Measurements from ENCODE around the gene GRWD1.
A peak's percentile ranks its signal among the peaks of the same experiment; 100 is the strongest.

Gene GRWD1

GRCh38 chr19:48458016-48458415 lies 12.2 kb downstream of the GRWD1 start:
- H3K4me3 ChIP-seq (ENCODE audit: low read depth, low read length), result no peak overlapping the region
- TF ChIP-seq, protein P1, sequence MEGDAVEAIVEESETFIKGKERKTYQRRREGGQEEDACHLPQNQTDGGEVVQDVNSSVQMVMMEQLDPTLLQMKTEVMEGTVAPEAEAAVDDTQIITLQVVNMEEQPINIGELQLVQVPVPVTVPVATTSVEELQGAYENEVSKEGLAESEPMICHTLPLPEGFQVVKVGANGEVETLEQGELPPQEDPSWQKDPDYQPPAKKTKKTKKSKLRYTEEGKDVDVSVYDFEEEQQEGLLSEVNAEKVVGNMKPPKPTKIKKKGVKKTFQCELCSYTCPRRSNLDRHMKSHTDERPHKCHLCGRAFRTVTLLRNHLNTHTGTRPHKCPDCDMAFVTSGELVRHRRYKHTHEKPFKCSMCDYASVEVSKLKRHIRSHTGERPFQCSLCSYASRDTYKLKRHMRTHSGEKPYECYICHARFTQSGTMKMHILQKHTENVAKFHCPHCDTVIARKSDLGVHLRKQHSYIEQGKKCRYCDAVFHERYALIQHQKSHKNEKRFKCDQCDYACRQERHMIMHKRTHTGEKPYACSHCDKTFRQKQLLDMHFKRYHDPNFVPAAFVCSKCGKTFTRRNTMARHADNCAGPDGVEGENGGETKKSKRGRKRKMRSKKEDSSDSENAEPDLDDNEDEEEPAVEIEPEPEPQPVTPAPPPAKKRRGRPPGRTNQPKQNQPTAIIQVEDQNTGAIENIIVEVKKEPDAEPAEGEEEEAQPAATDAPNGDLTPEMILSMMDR (IDR thresholded peaks at IDR 0.05; ENCODE audit: low read depth, low read length), result no peak

GRCh38 chr19:48461651-48461981 lies 15.8 kb downstream of the GRWD1 start:
- H3K4me3 ChIP-seq (ENCODE audit: low read depth, low read length), result no peak overlapping the region
- TF ChIP-seq, protein P1 (IDR thresholded peaks at IDR 0.05; ENCODE audit: low read depth, low read length), result no peak

- no peak overlapping the region for H3K4me3 ChIP-seq (ENCODE audit: low read depth, low read length)
- TF ChIP-seq, protein P1 (IDR thresholded peaks at IDR 0.05; ENCODE audit: low read depth, low read length), result no peak
Measured at GRCh38 chr19:48461982-48462655, 16.3 kb downstream of the GRWD1 start.

- H3K4me3 ChIP-seq (ENCODE audit: low read depth, low read length), result no peak overlapping the region
- TF ChIP-seq, protein P1 (IDR thresholded peaks at IDR 0.05; ENCODE audit: low read depth, low read length), result no peak
Measured at GRCh38 chr19:48465215-48465614, 19.4 kb downstream of the GRWD1 start.

- no peak overlapping the region for H3K4me3 ChIP-seq (ENCODE audit: low read depth, low read length)
- TF ChIP-seq, protein P1 (IDR thresholded peaks at IDR 0.05; ENCODE audit: low read depth, low read length), result no peak
Measured at GRCh38 chr19:48466561-48467325, 21.0 kb downstream of the GRWD1 start.

GRCh38 chr19:48468772-48469288 lies 23.0 kb downstream of the GRWD1 start:
- peak overlapping the region; percentile 88 for H3K4me3 ChIP-seq (ENCODE audit: low read depth, low read length)
- TF ChIP-seq, protein P1 (IDR thresholded peaks at IDR 0.05; ENCODE audit: low read depth, low read length), result no peak

GRCh38 chr19:48469289-48469881 lies 23.6 kb downstream of the GRWD1 start, which contains the start of gene CYTH2:
CYTH2 (plus strand) TSS chr19:48469369; CDS start chr19:48469508, 139 bp downstream.
- H3K4me3 ChIP-seq (ENCODE audit: low read depth, low read length), result peak within 1 kb of the TSS; percentile 88
- TF ChIP-seq, protein P1 (IDR thresholded peaks at IDR 0.05; ENCODE audit: low read depth, low read length), result no peak
